SK-N-SH (cell line): ENCODE data around the gene MACROD1. TPM values are rescaled to one million over a fixed set of nuclear protein-coding genes. Genes with fewer than 3 reads are reported as not detected.

Experiments
- CTCF ChIA-PET: fragments of 300-600, 350-600 bp; formaldehyde crosslinking; extraction: SDS; loops from one replicate; lab custom pipeline; 2021; lab: Yijun Ruan, JAX
- POLR2A ChIA-PET: fragments of 350-600 bp; sonication (Branson Sonifier 250); formaldehyde crosslinking; extraction: SDS; loops from one replicate; lab custom pipeline; 2020; ENCODE audit warnings: antibody characterized with exemption, inconsistent platforms; lab: Yijun Ruan, JAX
- DNase-seq: peaks from one replicate; pipeline ENCODE4 v3.0.0; 2012
- H2AFZ ChIP-seq: fragments of 200-600 bp; sonication (generic); 2 replicates; pipeline ENCODE4 v1.8.1; 2016; ENCODE audit warnings: antibody characterized with exemption, mild to moderate bottlenecking, low read depth
- H3F3A ChIP-seq: fragments of 200-600 bp; sonication (generic); replicated peaks from 2 replicates; pipeline ENCODE3; 2016; ENCODE audit warnings: antibody characterized with exemption, mild to moderate bottlenecking; ENCODE audit not compliant: insufficient read depth
- H3K27ac ChIP-seq, 2 experiments: fragments of 200-500 bp in 1 of 2; fragments of 200-600 bp in 1 of 2; sonication (Bioruptor generic) in 1 of 2; sonication (generic), shearing (Covaris generic) in 1 of 2; 2 replicates each; pipeline versions ENCODE4 v1.5.1 to v1.6.1; 2014 to 2016; ENCODE audit warnings: low read depth in 2 of 2, inconsistent platforms in 1 of 2, low read length in 1 of 2, mild to moderate bottlenecking in 1 of 2, mixed read lengths in 1 of 2
- H3K27me3 ChIP-seq: fragments of 200-600 bp; sonication (generic), shearing (Covaris generic); 2 replicates; pipeline ENCODE4 v1.6.1; 2016; ENCODE audit warnings: mixed run types; ENCODE audit not compliant: insufficient read depth
- H3K36me3 ChIP-seq, 2 experiments: fragments of 200-500 bp in 1 of 2; fragments of 200-600 bp in 1 of 2; sonication (Bioruptor generic) in 1 of 2; sonication (generic) in 1 of 2; replicated peaks in 1 of 2; 2 replicates each; pipeline versions ENCODE3 to v1.5.1; 2014 to 2016; ENCODE audit warnings: low read length in 1 of 2, mild to moderate bottlenecking in 1 of 2; ENCODE audit not compliant: insufficient read depth in 2 of 2, control insufficient read depth in 1 of 2
- H3K4me1 ChIP-seq, 2 experiments: fragments of 200-500 bp in 1 of 2; fragments of 200-600 bp in 1 of 2; sonication (Bioruptor generic) in 1 of 2; sonication (generic), shearing (Covaris generic) in 1 of 2; 2 replicates each; pipeline versions ENCODE4 v1.5.1 to v1.6.1; 2014 to 2016; ENCODE audit warnings: low read depth in 1 of 2, low read length in 1 of 2, mixed run types in 1 of 2; ENCODE audit not compliant: insufficient read depth in 2 of 2, control insufficient read depth in 1 of 2
- H3K4me2 ChIP-seq: fragments of 200-600 bp; sonication (generic), shearing (Covaris generic); 2 replicates; pipeline ENCODE4 v1.6.1; 2017; ENCODE audit warnings: mixed run types
- H3K4me3 ChIP-seq, 2 experiments: fragments of 200-500 bp in 1 of 2; fragments of 200-600 bp in 1 of 2; sonication (Bioruptor generic) in 1 of 2; sonication (generic), shearing (Covaris generic) in 1 of 2; 2 replicates each; pipeline versions ENCODE4 v1.5.1 to v1.8.1; 2014 to 2016; ENCODE audit warnings: low read depth in 2 of 2, inconsistent platforms in 1 of 2, low read length in 1 of 2, mild to moderate bottlenecking in 1 of 2, mixed read lengths in 1 of 2, moderate library complexity in 1 of 2
- H3K79me2 ChIP-seq: fragments of 200-600 bp; sonication (generic); 2 replicates; pipeline ENCODE4 v1.8.1; 2017; ENCODE audit warnings: mild to moderate bottlenecking; ENCODE audit not compliant: insufficient read depth
- H3K9ac ChIP-seq: fragments of 200-600 bp; sonication (generic); 2 replicates; pipeline ENCODE4 v1.6.1; 2017; ENCODE audit warnings: mixed run types
- H3K9me2 ChIP-seq: fragments of 200-600 bp; sonication (generic); 2 replicates; pipeline ENCODE4 v1.6.1; 2017; ENCODE audit warnings: mixed run types
- H3K9me3 ChIP-seq: fragments of 200-600 bp; sonication (generic); 2 replicates; pipeline ENCODE4 v1.6.1; 2017; ENCODE audit warnings: mixed run types, mild to moderate bottlenecking, moderate library complexity
- H4K20me1 ChIP-seq: fragments of 200-600 bp; sonication (generic); 2 replicates; pipeline ENCODE4 v1.6.1; 2017; ENCODE audit warnings: mild to moderate bottlenecking, mixed run types; ENCODE audit not compliant: insufficient read depth
- ELF1 ChIP-seq: IDR thresholded peaks from 2 replicates; pipeline ENCODE4 v1.4.0; 2012
- EZH2phosphoT487 ChIP-seq: fragments of 200-600 bp; sonication (generic); IDR thresholded peaks from 2 replicates; pipeline ENCODE4 v1.6.1; 2017; ENCODE audit warnings: low read depth, mixed run types, mild to moderate bottlenecking, antibody characterized with exemption, moderate library complexity, borderline replicate concordance
- FOSL2 ChIP-seq: IDR thresholded peaks from 2 replicates; pipeline ENCODE4 v1.4.0; 2012; ENCODE audit warnings: low read depth, mild to moderate bottlenecking, moderate library complexity, borderline replicate concordance
- FOXJ3 ChIP-seq: sonication (generic); formaldehyde crosslinking; IDR thresholded peaks from 2 replicates; pipeline ENCODE4 v1.5.1; 2020; ENCODE audit warnings: mild to moderate bottlenecking, missing genetic modification reagents
- FOXM1 ChIP-seq: IDR thresholded peaks from 2 replicates; pipeline ENCODE4 v1.4.0; 2012; ENCODE audit warnings: low read depth, mild to moderate bottlenecking
- GABPA ChIP-seq: IDR thresholded peaks from 2 replicates; pipeline ENCODE4 v1.4.0; 2012; ENCODE audit warnings: low read depth, mild to moderate bottlenecking
- GATA2 ChIP-seq: sonication (generic); formaldehyde crosslinking; IDR thresholded peaks from 2 replicates; pipeline ENCODE4 v1.5.0; 2020; ENCODE audit warnings: mild to moderate bottlenecking, missing genetic modification reagents
- MXI1 ChIP-seq: IDR thresholded peaks from 2 replicates; pipeline ENCODE4 v1.6.1; 2012; ENCODE audit warnings: mild to moderate bottlenecking, low read depth, low read length, improper control_type of control experiment
- NFIC ChIP-seq: IDR thresholded peaks from 2 replicates; pipeline ENCODE4 v1.4.0; 2012; ENCODE audit warnings: borderline replicate concordance
- NRF1 ChIP-seq: IDR thresholded peaks from 2 replicates; pipeline ENCODE4 v1.6.1; 2012; ENCODE audit warnings: low read depth, mild to moderate bottlenecking, low read length
- POLR2AphosphoS5 ChIP-seq: IDR thresholded peaks from 2 replicates; pipeline ENCODE4 v1.6.1; 2012; ENCODE audit warnings: low read depth, low read length
- RFX5 ChIP-seq: IDR thresholded peaks from 2 replicates; pipeline ENCODE4 v1.6.1; 2012; ENCODE audit warnings: mild to moderate bottlenecking, improper control_type of control experiment, low read length
- SMC3 ChIP-seq: IDR thresholded peaks from 2 replicates; pipeline ENCODE4 v1.6.1; 2012; ENCODE audit warnings: low read depth, low read length, improper control_type of control experiment
- TAF1 ChIP-seq: IDR thresholded peaks from 2 replicates; pipeline ENCODE4 v1.6.1; 2012; ENCODE audit warnings: low read depth, mild to moderate bottlenecking, low read length, moderate library complexity, borderline replicate concordance
- TEAD4 ChIP-seq: IDR thresholded peaks from 2 replicates; pipeline ENCODE4 v1.4.0; 2012; ENCODE audit warnings: mild to moderate bottlenecking, borderline replicate concordance; ENCODE audit not compliant: insufficient read depth
- YY1 ChIP-seq: IDR thresholded peaks from 2 replicates; pipeline ENCODE4 v1.4.0; 2012; ENCODE audit warnings: low read depth, mild to moderate bottlenecking
- WGBS: methylation state at CpG from one replicate; pipeline ENCODE4 v1.1.6; 2017; ENCODE audit warnings: low lambda C conversion rate; 5-methylcytosine and 5-hydroxymethylcytosine counted together
- polyA plus RNA-seq, 3 experiments: library from polyadenylated mRNA; depleted of rRNA; stranded (reverse); fragments of >200 nt; gene quantifications; 2 replicates each; pipeline ENCODE4 v1.2.3, GENCODE V29; 2012
- TF ChIP-seq, protein P1 (sequence below): fragments of 200-600 bp; sonication (generic); IDR thresholded peaks from 2 replicates; pipeline ENCODE4 v1.6.1; 2017; ENCODE audit warnings: antibody characterized with exemption, mild to moderate bottlenecking, moderate library complexity
- TF ChIP-seq, protein P2 (sequence below): IDR thresholded peaks from 2 replicates; pipeline ENCODE4 v1.4.0; 2012; ENCODE audit warnings: low read depth, borderline replicate concordance

MACROD1 gene
- polyA plus RNA-seq, 1 of the 3 experiments (the other 2 are of a cell fraction): 49.1 TPM

DNA sequence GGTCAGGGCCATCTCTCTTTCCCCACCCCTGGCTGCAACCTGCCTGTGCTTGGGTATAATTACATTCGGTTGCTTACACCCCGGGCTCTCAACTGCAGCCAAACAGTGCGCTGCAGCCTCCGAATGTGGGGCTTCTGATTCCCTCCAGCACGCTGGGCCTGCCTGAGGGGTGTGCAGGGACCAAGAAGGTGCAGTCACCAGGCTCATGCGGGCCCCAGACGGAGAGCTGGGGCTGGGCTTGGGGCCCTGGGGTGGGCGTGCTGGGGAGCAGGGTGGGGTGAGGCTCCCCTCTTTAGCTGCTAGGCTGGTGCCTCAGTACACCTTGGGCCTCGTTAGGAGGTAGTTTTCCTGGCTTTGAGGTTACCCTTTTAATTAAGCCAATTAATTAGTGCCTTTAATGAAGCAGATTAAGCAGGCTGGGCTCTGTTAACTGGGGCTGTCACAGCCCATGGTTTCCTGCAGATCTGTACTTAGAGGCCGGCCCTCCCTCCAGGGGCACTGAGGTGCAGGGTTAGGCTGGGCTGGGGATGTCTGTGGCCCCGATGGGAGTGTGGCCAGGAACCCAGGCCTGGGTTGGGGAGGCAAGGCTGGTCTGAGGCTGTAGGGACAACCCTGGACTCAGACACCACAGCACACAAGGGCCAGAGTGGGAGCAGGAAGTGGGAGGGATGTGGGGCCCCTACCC is 112.8 kb downstream of the MACROD1 start:
- Histone ChIP-seq H3K4me1 (peaks cover under 1 to 97% of the 10 kb centered on the region in 2 experiments; a peak in 2 of 4 replicates), H3K9me2 (no peaks in the 10 kb centered on the region), H3K9ac (no peak overlapping the region), H3K36me3 (no peaks in the 10 kb centered on the region), H3K4me2 (no peak overlapping the region), H3K9me3 (no peaks in the 10 kb centered on the region), H4K20me1 (no peaks in the 10 kb centered on the region), H2AFZ (no peak overlapping the region), H3K27ac (peak overlapping the region in 1 of 2 experiments; percentile 100; a peak in 2 of 4 replicates), H3K79me2 (no peaks in the 10 kb centered on the region), H3F3A (no peaks in the 10 kb centered on the region), H3K4me3 (no peak overlapping the region), H3K27me3 (no peaks in the 10 kb centered on the region)
- no peak for DNase-seq
- ChIA-PET CTCF (interaction anchor here (1.0 to 1.3 kb wide), 3 partner anchors 95 to 100 kb away, joined by 3 to 4 read pairs (median 3); no protein-coding TSS in a partner anchor), POLR2A (no interaction called here)
- TF ChIP-seq GATA2 (CRISPR knock-in tag): no peak
- TF ChIP-seq FOXM1: no peak
- TF ChIP-seq EZH2phosphoT487: no peak
- no peak for TF ChIP-seq POLR2AphosphoS5
- TF ChIP-seq YY1: no peak
- TF ChIP-seq SMC3: no peak
- no peak for TF ChIP-seq GABPA
- no peak for TF ChIP-seq MXI1
- no peak for TF ChIP-seq NFIC
- no peak for TF ChIP-seq ELF1
- no peak for TF ChIP-seq FOXJ3
- TF ChIP-seq, protein P1, sequence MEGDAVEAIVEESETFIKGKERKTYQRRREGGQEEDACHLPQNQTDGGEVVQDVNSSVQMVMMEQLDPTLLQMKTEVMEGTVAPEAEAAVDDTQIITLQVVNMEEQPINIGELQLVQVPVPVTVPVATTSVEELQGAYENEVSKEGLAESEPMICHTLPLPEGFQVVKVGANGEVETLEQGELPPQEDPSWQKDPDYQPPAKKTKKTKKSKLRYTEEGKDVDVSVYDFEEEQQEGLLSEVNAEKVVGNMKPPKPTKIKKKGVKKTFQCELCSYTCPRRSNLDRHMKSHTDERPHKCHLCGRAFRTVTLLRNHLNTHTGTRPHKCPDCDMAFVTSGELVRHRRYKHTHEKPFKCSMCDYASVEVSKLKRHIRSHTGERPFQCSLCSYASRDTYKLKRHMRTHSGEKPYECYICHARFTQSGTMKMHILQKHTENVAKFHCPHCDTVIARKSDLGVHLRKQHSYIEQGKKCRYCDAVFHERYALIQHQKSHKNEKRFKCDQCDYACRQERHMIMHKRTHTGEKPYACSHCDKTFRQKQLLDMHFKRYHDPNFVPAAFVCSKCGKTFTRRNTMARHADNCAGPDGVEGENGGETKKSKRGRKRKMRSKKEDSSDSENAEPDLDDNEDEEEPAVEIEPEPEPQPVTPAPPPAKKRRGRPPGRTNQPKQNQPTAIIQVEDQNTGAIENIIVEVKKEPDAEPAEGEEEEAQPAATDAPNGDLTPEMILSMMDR: no peak
- 79% methylated on average over 8 of the region's 11 CpGs for WGBS

DNA sequence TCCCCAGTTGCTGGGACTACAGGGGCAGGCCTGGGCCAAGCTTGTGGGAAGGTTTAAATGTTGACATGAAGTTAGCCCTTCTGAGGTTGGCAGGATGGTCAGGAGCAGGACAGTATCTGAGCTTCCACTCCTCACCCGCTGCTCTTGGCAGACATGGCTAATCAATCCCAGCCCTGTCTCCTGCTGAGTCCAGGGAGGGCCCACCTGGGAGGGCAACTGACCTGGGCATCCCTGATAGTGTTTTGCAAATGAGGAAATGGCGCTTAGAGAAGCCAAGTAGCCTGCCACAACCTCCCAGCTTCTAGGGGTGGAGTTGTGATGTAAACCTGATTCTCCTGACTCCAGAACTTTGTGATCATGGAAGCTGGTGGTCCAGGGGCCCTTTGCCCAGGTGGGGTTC is 113.5 kb downstream of the MACROD1 start:
- Histone ChIP-seq H4K20me1 (no peaks in the 10 kb centered on the region), H3K79me2 (no peaks in the 10 kb centered on the region), H3K4me2 (no peak overlapping the region), H3K36me3 (no peaks in the 10 kb centered on the region), H3K9me3 (no peaks in the 10 kb centered on the region), H3K27me3 (no peaks in the 10 kb centered on the region), H3K9ac (no peak overlapping the region), H3K27ac (peak overlapping the region in 1 of 2 experiments; percentile 100; a peak in 2 of 4 replicates), H3K9me2 (no peaks in the 10 kb centered on the region), H3F3A (no peaks in the 10 kb centered on the region), H3K4me3 (no peak overlapping the region), H3K4me1 (peaks cover 0 to 94% of the 10 kb centered on the region in 2 experiments; a peak in 1 of 4 replicates), H2AFZ (no peak overlapping the region)
- 100% methylated on average over 1 of the region's 2 CpGs for WGBS
- TF ChIP-seq FOSL2 (no peak), NRF1 (no peak), NFIC (no peak), TAF1 (no peak), TEAD4 (no peak), RFX5 (no peak), YY1 (no peak)
- TF ChIP-seq, protein P2, sequence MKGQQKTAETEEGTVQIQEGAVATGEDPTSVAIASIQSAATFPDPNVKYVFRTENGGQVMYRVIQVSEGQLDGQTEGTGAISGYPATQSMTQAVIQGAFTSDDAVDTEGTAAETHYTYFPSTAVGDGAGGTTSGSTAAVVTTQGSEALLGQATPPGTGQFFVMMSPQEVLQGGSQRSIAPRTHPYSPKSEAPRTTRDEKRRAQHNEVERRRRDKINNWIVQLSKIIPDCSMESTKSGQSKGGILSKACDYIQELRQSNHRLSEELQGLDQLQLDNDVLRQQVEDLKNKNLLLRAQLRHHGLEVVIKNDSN: no peak
- DNase-seq: no peak
- CTCF ChIA-PET: interaction anchor here (1.0 kb wide), 1 partner anchor 96 kb away, joined by 4 read pairs; no protein-coding TSS in a partner anchor
- POLR2A ChIA-PET: interaction anchor here (1.0 kb wide), 1 partner anchor 12 kb away, joined by 3 read pairs; no protein-coding TSS in a partner anchor
